Prostate gland (tissue), 2 donors: ENCODE results near the gene PLK5. TPM values are rescaled to one million over a fixed set of nuclear protein-coding genes. Genes with fewer than 3 reads are reported as not detected.

Experiments
- DNase-seq: peaks from one replicate; pipeline ENCODE4 v3.0.0-alpha.2; 2019; ENCODE audit warnings: low spot score
- H3K27ac ChIP-seq, 2 donors: fragments of 200-600 bp; sonication (generic); 2 replicates each; pipeline ENCODE4 v1.5.1; 2017 to 2019
- H3K27me3 ChIP-seq: fragments of 200-600 bp; sonication (generic); replicated peaks from 2 replicates; pipeline ENCODE4 v1.5.1; 2019; ENCODE audit not compliant: insufficient read depth
- H3K36me3 ChIP-seq, 2 donors: fragments of 200-600 bp; sonication (generic); 1 replicate in 1 of 2; 2 replicates in 1 of 2; pipeline versions ENCODE4 v1.5.1 to v1.8.1; 2017 to 2019
- H3K4me1 ChIP-seq: fragments of 200-600 bp; sonication (generic); replicated peaks from 2 replicates; pipeline ENCODE4 v1.5.1; 2019
- H3K4me3 ChIP-seq, 2 donors: fragments of 200-600 bp; sonication (generic); 2 replicates each; pipeline ENCODE4 v1.5.1; 2017 to 2019
- H3K9me3 ChIP-seq: fragments of 200-600 bp; sonication (generic); 2 replicates; pipeline ENCODE4 v1.5.1; 2017
- CTCF ChIP-seq, 4 experiments: fragments of 200-600 bp in 2 of 4; fragments of 450-650 bp in 2 of 4; sonication (generic) in 2 of 4; IDR thresholded peaks; 1 replicate in 3 of 4; 2 replicates in 1 of 4; pipeline ENCODE4 v1.5.1; 2016 to 2019; ENCODE audit warnings: antibody characterized with exemption in 4 of 4, mild to moderate bottlenecking in 2 of 4, moderate library complexity in 2 of 4
- POLR2A ChIP-seq: fragments of 450-650 bp; IDR thresholded peaks from one replicate; pipeline ENCODE4 v1.6.1; 2016; ENCODE audit warnings: antibody characterized with exemption, mild to moderate bottlenecking
- POLR2AphosphoS5 ChIP-seq: sonication (generic); formaldehyde crosslinking; IDR thresholded peaks from one replicate; pipeline ENCODE4 v1.6.1; 2017; ENCODE audit warnings: antibody characterized with exemption
- WGBS: methylation state at CpG from one replicate; pipeline ENCODE4 v1.1.5; 2018; 5-methylcytosine and 5-hydroxymethylcytosine counted together
- intact Hi-C: fragments of 100-400 bp; cut with DNase I; formaldehyde crosslinking; loops from one replicate; pipeline ENCODE4 v1.14.2; 2022
- total RNA-seq, 2 donors: library from RNA; depleted of rRNA; stranded (reverse); fragments of >200 nt; gene quantifications; one replicate each; pipeline ENCODE4 v1.1.0, GENCODE V29; 2016

Gene PLK5
- total RNA-seq, 2 donors from 2014 or later: 28.8 TPM; not detected in 1

GRCh38 chr19:1577090-1577928 is 53.4 kb downstream of the PLK5 start:
- TF ChIP-seq CTCF (IDR thresholded peaks at IDR 0.05): no peak
- no peak for TF ChIP-seq POLR2A
- Histone ChIP-seq H3K27ac (no peak overlapping the region), H3K36me3 (no peaks in the 10 kb centered on the region)

GRCh38 chr19:1577929-1578618 is 54.2 kb downstream of the PLK5 start:
- Histone ChIP-seq H3K27me3 (no peaks in the 10 kb centered on the region), H3K36me3 (no peaks in the 10 kb centered on the region), H3K4me1 (no peaks in the 10 kb centered on the region), H3K9me3 (no peaks in the 10 kb centered on the region), H3K4me3 (no peak overlapping the region), H3K27ac (no peak overlapping the region)
- WGBS: 83% methylated on average over 44 of the region's 49 CpGs
- TF ChIP-seq POLR2AphosphoS5 (no peak), POLR2A (no peak), CTCF (IDR thresholded peaks at IDR 0.05) (no peak)
- no peak for DNase-seq
- intact Hi-C loops: no loop called here

More at GRCh38 chr19:1577090-1577928, 53.4 kb downstream of the PLK5 start:
- WGBS: 78% methylated on average over 37 of the region's 41 CpGs
- Histone ChIP-seq H3K4me1 (no peaks in the 10 kb centered on the region), H3K4me3 (no peak overlapping the region), H3K9me3 (no peaks in the 10 kb centered on the region), H3K27me3 (no peaks in the 10 kb centered on the region)
- intact Hi-C loops: no loop called here
- DNase-seq: no peak

GRCh38 chr19:1579222-1579621 is 55.3 kb downstream of the PLK5 start:
- H3K4me1 ChIP-seq: no peaks in the 10 kb centered on the region
- H3K36me3 ChIP-seq: peaks cover under 1 to 3% of the 10 kb centered on the region in 2 donors
- H3K9me3 ChIP-seq: no peaks in the 10 kb centered on the region
- DNase-seq: no peak
- no peak overlapping the region for H3K4me3 ChIP-seq
- 91% methylated on average over 20 of the region's 20 CpGs for WGBS
- no peak overlapping the region for H3K27ac ChIP-seq
- intact Hi-C loops: no loop called here
- no peak for TF ChIP-seq POLR2A
- TF ChIP-seq CTCF (IDR thresholded peaks at IDR 0.05): no peak
- TF ChIP-seq POLR2AphosphoS5: no peak
- H3K27me3 ChIP-seq: no peaks in the 10 kb centered on the region

GRCh38 chr19:1580382-1580781 is 56.5 kb downstream of the PLK5 start:
- no peak overlapping the region for H3K27ac ChIP-seq
- no peaks in the 10 kb centered on the region for H3K4me1 ChIP-seq
- H3K9me3 ChIP-seq: no peaks in the 10 kb centered on the region
- peaks cover 6% of the 10 kb centered on the region in 2 donors for H3K36me3 ChIP-seq
- intact Hi-C loops: no loop called here
- DNase-seq: no peak
- no peak overlapping the region for H3K4me3 ChIP-seq
- TF ChIP-seq CTCF (IDR thresholded peaks at IDR 0.05) (no peak), POLR2AphosphoS5 (no peak), POLR2A (no peak)
- no peaks in the 10 kb centered on the region for H3K27me3 ChIP-seq
- WGBS: 92% methylated on average over 20 of the region's 20 CpGs
